Sciatic nerve (tissue), 1 donor: ENCODE measurements around the gene ZFAND5. TPM values are rescaled to one million over a fixed set of nuclear protein-coding genes. Genes with fewer than 3 reads are reported as not detected.

Source experiments
- total RNA-seq: library from RNA; stranded (reverse); fragmentation: NEBNext Ultra II Directional; extraction: Animal tissue kit (Norgen Biotek cat#: 25700); gene quantifications from one replicate; pipeline ENCODE4 v1.2.1, GENCODE V29; 2021
- donor health status: DM: no; HTN: no; CAD: no.

The ZFAND5 gene
- total RNA-seq, 1 donor from 2014 or later, result 222 TPM

Other genes starting within 250 kb of the ZFAND5 start
- 2.4 TPM for gene GDA, start 215.8 kb downstream of the ZFAND5 start, total RNA-seq
- gene TMC1, start 156.4 kb upstream of the ZFAND5 start, total RNA-seq, result 0.36 TPM